HG02623 (cell line): ENCODE results near the gene CSMD2.

Experiments used
- ATAC-seq: cut with Tn5 transposase; IDR thresholded peaks from one replicate; pipeline ENCODE4 v1.9.1; 2021; ENCODE audit warnings: moderate library complexity; ENCODE audit not compliant: unreplicated experiment

The CSMD2 gene

GRCh38 chr1:33777337-33777736 lies 387.7 kb downstream of the CSMD2 start:
- no peak for ATAC-seq

- ATAC-seq: no peak
These were observed 396.2 kb downstream of the CSMD2 start for GRCh38 chr1:33768821-33769220.

DNA sequence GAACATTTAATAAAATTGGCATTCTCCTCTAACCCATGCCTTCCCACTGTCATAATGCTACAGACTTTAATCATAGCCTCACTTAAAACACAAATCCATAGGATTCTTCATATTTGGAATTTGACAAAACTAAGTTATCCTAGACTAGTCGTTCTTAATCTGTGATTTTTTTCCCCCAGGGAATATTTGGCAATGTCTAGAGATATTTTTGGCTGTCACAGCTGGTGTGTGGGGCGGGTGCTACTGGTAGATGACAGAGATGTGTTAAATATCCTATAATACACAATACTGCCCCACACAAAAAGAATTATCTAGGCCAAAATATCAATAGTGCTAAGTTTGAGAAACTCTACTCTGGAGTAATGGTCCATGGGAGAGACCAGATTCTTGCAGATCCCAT lies 396.9 kb downstream of the CSMD2 start:
- ATAC-seq: no peak

- no peak for ATAC-seq
These were observed 400.9 kb downstream of the CSMD2 start for GRCh38 chr1:33764149-33764548.

- no peak for ATAC-seq
These were observed 401.6 kb downstream of the CSMD2 start for GRCh38 chr1:33763406-33763805.

DNA sequence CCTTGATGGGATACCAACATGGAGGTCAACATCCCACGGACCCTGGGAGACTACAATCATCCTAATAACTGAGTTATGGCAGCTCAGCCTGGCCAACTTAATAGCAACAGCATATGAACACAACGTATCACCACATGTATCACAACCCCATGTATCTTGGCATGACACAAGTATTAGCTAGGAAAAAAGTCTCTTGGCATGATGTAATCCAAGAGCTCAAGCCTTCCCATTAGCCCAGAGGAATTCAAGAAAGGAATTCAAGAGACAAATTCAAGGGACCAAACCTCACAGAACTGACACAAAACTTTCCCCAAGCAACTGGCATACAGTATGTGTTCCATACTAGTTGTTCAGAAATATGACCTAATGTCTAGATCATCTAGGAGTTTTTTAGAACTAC lies 402.1 kb downstream of the CSMD2 start:
- ATAC-seq: no peak

DNA sequence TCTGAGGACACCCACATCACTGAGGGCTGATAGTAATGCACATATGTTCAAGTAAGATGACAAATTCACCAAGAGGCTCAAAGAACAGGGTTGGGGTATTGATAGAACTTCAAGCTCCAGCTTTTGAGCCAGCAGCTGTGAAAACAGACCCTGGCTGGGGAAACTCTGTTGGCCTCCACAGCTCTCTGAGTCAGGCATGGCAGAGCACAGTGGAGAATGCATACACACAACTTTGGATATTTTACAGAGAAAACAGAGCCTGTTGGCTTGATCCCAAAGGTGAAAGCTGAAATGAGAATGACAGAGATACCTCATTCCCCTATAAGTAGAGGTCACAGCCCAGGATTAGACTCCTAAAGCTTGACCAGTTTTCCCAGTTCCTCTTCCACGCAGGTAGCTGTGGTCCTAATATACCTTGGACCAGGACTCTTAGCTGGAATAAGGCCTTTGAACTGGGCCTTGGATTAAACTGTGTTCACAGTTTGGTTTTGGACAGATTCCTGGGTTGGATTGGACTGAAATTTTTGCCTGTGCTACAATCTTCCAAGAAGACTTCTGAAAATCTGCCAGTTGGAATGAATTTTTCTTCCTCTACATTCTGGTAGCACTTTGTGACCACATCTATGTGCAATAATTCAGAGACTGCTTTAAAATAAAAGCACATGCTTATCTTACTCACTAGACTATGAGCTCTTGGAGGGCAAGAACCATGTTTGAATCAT lies 402.8 kb downstream of the CSMD2 start:
- no peak for ATAC-seq

GRCh38 chr1:33758698-33759097 lies 406.3 kb downstream of the CSMD2 start:
- ATAC-seq: no peak

- no peak for ATAC-seq
These were observed 411.8 kb downstream of the CSMD2 start for GRCh38 chr1:33753087-33753856.

- no peak for ATAC-seq
These were observed 419.1 kb downstream of the CSMD2 start for GRCh38 chr1:33745942-33746341.

DNA sequence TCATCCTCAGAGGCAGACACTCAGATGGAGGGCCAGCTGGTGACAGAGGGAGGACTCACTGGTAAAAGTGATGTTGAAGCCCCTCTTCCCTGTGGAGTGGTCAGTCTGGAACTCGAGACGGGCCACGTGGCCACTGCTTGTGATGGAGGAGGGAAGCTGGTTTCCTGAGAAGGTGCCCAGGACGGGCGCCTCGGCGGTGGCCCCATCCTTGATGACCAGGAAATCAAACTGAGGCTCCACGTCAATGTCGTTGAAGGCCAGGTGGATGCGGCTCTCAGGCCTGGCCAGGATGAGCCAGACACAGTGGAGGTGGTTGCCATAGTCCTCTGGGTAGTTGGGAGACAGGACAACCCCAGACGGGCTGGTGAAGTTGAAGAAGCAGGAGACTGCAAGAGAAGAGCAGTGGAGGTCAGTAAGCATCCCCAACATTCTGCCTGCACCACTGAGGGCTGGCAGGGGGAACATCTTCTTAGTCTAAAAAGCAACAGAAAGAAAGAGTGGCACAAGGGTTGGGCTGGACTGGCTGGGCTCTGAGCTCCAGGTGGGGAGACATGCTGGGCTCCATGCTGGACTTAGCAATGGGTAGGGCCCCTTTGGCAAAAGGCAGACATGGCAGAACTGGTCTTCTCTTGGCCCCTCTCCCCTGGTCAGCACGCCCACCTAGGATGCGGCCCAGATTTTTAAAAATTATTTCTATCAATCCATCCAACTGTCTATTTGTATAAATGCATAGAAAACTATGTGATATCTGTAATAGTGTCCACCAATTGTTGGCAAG lies 421.6 kb downstream of the CSMD2 start:
- ATAC-seq: no peak

GRCh38 chr1:33742663-33743062 lies 422.4 kb downstream of the CSMD2 start:
- no peak for ATAC-seq

- no peak for ATAC-seq
These were observed 423.3 kb downstream of the CSMD2 start for GRCh38 chr1:33741749-33742148.

DNA sequence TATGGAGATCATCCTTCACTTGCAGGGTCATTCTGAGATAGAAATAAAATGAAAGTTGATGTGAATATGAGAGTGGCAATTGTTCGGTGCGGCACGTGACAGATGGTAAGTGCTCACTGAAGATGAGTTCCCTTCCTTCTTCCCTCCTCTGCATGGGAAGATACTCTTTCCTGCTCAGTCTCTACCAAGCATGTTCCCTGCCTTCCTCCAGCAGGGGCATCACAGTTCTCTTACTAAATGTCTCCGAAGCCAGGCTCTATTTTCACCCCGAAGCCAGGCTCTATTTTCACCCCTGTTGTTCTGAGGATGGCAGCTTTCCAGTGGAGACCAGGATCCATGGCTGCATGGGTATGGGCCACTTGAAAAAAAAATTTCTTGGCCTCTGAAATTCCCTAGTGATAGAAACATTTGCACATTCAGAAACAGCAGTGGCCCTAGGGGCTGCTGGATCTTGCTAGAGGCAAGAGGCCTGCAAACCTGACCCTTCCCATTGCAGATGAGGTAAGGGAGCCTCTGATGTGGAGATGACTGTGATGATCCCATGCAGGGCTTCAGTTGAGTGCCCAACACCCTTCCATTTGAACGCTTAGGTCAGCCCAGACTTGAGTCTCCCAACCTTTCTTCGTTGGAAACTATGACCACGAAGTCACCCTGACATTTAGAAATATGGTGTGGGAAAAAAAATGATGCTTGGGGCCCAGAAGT lies 424.8 kb downstream of the CSMD2 start:
- ATAC-seq: no peak

DNA sequence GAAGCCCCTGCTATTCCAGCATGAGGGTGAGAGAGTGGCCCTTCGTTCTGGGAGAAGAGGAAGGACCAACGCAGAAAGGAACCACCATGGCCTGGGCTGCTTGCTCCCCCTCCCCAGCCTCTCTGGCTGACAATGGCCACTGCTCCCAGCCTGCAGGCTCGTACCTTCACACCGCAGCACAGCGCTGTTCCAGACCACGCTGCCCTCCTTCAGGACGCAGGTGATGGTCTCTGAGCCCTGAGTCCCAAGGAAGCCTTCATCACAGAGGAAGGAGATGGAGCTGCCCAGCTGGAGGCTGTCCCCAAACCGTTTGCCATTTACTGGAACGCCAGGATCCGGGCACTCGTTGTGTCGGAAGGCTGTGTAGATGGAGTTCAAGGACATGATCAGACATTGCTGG lies 426.1 kb downstream of the CSMD2 start:
- ATAC-seq: no peak

DNA sequence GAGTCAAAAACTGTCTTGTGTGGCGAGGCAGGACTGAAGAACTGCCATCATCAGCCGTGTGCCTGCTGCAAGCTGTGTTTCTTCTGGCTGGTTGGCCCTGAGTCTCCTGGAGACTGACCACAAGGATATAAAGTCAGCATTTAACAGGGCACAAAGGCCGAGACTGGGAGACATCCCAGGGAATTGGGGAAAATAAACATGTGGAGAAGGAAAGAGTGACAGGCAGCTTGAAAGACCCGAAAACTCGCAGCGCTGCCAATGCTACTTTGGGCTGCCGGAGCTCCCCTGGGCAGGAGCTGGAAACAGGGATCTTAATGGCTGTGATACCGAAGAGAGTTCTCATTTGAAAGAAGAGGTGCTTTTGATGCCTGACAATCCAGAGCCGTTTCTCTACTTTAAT lies 426.5 kb downstream of the CSMD2 start:
- ATAC-seq: no peak

GRCh38 chr1:33736496-33736895 lies 428.5 kb downstream of the CSMD2 start:
- no peak for ATAC-seq

GRCh38 chr1:33735624-33736023 lies 429.4 kb downstream of the CSMD2 start:
- ATAC-seq: no peak

DNA sequence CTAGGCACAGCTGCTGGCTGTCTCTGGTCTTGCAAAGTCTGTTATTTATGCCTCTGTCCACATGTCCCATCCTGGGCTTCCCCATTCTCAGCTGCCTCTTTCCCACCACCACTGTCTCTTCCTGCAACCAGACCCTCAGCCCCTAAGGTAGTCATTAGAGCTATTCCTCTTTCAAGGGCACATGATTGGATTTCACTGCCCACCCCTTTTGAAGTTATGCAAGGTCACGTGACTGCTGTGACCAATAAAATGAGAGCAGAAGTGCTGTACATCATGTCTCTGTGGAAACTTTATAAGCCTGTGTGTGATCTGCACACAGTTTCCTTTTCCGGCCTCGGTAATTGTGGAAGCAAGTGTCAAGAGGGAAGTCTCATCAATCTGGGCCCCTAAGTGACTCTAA lies 437.7 kb downstream of the CSMD2 start:
- no peak for ATAC-seq

GRCh38 chr1:33726274-33726804 lies 438.7 kb downstream of the CSMD2 start:
- no peak for ATAC-seq
